Superior temporal gyrus (tissue), 1 donor: ENCODE measurements around the gene ALDH3B1.

ENCODE experiments used
- DNase-seq: peaks from one replicate; pipeline ENCODE4 v3.0.0-alpha.2; 2016; ENCODE audit errors: extremely low spot score

The ALDH3B1 gene

DNA sequence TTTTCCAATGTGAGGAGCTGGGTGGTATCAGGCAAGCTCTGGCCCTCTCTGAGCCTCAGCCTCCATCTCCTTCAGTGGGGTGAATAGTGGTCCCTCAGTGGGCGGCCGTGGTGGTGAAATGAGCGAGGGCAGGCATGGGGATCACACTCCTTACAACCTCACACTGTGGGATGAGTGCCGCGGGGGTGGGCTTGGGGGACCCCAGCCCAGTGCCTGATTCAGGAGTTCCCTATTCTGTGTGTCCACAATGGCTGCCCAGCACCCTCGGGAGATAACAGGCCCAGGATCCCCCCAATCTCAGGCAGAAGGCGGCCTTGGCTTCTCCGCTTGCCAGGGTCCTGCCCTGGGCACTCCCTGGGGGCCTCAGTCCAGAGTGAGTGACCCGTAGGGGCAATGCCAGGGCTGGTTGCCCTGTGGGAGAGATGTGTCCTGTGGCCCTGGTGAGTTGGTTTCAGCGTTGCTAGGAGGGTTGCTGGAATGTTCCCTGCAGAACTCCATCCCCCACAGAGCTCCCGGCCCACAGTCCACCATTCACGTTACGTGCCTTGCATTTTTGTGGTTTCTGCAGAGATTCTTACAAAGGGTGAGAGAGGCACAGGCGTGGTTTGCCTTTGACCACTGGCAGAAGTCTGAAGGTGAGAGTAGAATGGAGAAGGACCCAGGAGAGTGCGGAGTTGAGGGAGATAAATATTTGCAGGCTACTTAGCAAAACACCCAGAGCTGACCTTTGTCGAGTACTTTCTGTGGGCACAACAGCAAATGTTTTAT, 2.9 kb downstream of the ALDH3B1 start:
- no peak for DNase-seq

GRCh38 chr11:68013611-68014156, 3.6 kb downstream of the ALDH3B1 start:
- no peak for DNase-seq

DNA sequence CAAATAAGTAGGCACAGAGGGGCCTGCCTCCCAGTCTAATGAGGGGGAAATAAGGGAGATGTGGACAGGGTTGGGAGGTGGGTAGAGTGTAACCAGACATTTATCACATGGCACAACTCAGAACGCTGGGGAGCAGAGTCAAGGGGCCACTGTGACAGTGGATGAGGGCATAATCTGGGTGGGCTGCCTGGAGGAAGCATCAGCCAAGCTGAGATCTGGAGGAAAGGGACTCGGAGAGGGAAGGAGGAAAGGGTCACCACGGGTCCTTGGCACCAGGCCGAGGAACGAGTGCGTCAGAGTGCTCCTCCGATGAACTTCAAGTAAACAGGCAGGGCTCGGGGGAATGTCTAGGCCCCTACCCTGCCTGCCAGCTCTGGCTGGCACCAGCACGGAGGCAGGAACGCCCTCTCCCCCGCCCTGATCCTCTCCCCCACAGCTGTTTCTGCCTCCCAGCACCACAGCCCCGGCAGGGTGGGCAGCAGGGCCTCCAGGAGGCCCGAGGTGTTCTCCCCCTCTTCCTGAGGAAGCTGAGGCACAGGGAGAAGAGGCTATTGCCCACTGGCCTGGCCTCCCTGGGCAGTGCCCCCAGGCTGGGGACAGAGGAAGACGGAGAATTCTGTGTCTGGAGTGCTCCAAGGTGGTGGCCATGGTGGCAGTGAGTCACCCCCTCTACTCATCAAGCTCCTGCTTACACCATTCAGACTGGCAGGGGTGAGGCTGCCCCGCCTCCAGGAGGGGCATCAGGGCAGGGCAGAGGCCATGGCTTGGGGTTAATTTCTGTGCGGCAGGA, 4.2 kb downstream of the ALDH3B1 start:
- DNase-seq = no peak

GRCh38 chr11:68014947-68015447, 4.9 kb downstream of the ALDH3B1 start:
- no peak for DNase-seq

- no peak for DNase-seq
Measured at GRCh38 chr11:68015467-68015866, 5.3 kb downstream of the ALDH3B1 start.

DNA sequence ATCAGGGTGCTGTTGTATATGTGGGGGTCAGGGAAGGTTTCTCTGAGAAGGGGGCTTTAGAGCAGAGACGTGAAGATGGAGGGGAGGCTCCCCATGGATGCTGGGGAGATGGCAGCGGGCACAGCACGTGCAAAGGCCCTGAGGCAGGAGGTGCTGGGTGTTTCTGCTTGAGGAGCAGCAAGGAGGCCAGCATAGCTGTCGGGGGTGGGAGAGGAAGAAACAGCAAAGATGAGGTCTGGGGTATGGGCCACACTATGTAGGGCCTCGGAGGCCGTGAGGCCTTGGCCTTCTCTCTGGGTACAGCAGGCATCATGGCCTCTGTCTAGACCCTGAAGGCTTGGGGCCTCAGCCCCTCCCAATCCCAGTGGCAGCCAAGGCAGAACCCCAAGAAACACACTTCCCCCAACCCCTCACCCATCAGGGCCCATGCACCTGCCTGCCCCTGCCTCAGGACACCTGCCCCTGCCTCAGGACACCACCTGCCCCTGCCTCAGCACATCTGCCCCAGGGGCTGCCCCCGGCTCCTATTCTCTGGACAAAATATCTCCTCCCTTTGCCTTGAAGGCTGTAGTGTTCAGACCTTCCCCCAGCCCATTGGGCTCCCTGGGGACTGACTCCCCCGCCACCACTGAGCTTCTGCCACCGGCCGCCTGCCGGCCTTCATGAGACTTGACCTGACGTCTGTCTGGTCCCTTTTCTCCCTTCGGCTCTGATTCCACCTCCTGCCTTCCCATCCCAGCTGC, 6.2 kb downstream of the ALDH3B1 start:
- DNase-seq = no peak

- DNase-seq = no peak
Measured at GRCh38 chr11:68016904-68017817, 7.0 kb downstream of the ALDH3B1 start.

DNA sequence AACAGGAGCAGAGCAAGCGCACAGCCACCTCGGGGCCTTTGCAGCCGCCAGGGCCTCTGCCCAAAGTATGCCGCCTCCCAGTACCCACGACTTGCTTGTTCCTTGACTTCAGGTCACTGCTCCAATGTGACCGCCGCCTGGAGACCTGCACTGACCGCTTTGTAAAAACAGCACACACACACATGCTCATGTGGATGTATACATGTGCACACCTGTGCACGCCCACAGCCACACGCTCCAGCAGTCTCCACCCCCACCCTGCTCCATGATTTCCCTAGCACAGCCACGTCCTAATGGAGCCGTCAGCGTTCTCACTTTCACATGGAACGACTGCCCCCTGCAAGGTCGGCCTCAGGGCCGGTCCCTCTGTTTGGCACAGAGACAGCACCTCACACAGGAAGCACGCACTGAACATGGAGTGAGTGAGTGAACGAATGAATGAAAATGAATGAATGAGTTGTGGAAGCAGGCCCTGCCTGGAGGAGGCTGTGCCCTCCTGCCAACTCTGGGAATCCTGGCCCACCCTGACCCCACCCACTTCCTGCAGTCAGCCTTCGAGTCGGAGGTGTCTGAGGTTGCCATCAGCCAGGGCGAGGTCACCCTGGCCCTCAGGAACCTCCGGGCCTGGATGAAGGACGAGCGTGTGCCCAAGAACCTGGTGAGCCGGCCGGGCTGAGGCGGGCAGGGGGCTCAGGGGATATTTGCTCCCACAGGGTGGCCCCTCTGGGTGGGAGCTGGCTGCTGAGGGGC, 8.0 kb downstream of the ALDH3B1 start:
- no peak for DNase-seq

DNA sequence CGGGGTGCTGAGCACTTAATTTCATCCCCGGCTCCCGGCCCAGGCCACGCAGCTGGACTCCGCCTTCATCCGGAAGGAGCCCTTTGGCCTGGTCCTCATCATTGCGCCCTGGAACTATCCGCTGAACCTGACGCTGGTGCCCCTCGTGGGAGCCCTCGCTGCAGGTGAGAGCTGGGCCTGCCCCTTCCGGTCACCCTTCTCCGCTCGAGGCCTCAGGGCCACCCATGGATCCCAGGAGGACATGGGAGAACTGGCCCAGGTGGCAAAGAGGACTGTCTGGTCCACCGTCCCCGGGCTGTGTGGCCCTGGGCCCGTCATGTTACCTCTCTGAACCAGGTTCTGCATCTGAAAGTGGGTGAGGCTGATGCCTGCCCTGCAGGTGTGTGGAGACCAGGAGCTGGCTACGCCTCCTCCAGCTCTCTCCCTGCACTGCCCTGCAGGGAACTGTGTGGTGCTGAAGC, 8.6 kb downstream of the ALDH3B1 start:
- no peak for DNase-seq

- DNase-seq = no peak
Measured at GRCh38 chr11:68019486-68019885, 9.4 kb downstream of the ALDH3B1 start.

- no peak for DNase-seq
Measured at GRCh38 chr11:68020575-68020974, 10.4 kb downstream of the ALDH3B1 start.

- DNase-seq = no peak
Measured at GRCh38 chr11:68021167-68021787, 11.2 kb downstream of the ALDH3B1 start.

DNA sequence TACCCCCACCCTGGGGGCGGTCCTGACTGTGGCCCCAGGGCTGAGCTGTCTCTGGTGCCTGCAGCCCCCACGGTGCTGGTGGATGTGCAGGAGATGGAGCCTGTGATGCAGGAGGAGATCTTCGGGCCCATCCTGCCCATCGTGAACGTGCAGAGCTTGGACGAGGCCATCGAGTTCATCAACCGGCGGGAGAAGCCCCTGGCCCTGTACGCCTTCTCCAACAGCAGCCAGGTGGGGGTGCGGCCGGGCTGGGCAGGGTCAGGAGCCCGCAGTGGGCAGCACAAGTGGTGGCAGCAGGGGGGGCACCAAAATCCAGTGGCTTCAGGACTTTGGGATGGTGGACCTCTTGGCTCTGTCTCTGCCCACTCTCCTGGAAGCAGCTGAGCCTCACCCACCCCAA, 12.4 kb downstream of the ALDH3B1 start:
- DNase-seq = no peak

DNA sequence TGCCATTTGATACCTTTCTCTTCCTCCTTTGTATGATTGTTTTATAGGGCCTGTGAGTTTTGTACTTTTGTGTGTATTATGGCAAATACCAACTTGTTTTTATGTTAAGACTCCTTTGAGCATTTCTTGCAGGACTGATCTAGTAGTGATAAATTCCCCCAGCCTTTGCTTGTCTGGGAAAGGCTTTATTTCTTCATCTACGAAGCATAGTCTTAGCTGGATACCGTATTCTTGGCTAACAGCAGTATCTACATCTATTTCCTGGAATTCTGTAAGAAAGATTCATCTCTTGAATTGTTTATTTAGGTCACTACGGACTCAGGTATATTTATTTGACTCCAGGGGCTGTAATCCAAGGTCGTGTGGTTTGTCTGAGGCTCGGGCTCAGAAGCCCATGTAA, 14.4 kb downstream of the ALDH3B1 start:
- DNase-seq = no peak

DNA sequence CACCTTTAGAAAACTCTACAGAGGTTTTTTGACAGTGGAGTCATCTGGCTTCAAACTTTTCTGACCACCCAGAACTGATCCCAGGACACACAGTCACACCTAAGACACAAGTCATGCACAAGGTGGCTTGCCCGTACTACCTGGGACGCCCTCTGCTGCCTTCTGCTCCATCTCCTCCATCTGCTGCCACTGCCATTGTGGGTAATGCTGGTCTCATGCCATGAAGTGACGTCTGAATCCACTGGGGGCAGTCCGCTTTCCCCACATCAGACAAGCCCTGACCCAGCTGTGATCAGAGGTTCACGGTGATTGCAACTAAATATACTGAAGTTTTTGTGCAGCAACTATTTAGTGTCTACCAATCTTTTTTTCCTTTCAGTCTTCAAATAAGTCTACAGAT, 14.9 kb downstream of the ALDH3B1 start:
- DNase-seq = no peak

DNA sequence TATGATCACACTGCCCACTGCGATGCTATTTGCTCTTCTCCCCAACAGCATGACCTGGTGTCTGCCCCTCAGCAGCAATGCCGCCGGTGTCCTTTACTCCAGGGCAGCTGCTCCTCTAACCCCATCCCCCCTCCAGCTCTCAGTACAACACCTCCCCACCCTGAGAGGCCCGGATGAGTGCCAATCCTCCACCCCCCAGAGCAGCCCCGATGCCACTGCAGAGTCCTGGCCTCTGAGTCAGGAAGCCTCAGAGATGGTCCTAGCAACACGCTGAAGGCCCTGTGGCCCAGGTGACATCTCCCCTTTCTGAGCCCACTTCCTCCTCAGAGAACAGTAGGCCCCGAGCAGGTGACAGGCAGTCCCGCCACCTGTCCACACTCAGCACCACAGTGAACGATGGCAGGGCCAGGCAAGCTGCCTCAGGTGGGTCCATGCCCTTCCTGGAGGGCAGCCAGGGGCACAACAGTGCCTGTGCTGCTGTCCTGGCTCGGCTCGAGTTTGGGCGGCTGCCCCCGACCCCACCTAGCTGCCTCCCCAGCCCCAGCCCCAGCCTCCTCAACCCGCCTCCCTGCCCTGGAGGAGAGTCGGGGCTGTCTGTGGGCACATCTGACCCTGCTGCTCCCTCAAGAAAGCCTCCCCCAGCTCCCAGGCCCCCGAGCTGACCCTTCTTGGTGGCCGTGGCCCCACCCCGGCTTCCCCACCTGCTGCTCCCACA, 16.4 kb downstream of the ALDH3B1 start:
- no peak for DNase-seq

DNA sequence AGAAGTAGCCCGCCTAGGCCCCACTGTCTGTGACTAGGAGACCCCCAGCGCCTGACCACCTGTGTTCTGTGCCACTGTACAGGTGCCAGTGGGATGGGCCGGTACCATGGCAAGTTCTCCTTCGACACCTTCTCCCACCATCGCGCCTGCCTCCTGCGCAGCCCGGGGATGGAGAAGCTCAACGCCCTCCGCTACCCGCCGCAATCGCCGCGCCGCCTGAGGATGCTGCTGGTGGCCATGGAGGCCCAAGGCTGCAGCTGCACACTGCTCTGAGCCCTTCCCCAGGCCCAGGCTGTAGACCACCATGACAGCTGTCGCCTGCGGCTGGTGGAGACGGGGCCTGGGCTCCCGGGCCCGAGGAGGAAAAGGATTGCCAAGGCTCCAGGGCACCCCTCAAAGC, 17.5 kb downstream of the ALDH3B1 start:
- DNase-seq = no peak

DNA sequence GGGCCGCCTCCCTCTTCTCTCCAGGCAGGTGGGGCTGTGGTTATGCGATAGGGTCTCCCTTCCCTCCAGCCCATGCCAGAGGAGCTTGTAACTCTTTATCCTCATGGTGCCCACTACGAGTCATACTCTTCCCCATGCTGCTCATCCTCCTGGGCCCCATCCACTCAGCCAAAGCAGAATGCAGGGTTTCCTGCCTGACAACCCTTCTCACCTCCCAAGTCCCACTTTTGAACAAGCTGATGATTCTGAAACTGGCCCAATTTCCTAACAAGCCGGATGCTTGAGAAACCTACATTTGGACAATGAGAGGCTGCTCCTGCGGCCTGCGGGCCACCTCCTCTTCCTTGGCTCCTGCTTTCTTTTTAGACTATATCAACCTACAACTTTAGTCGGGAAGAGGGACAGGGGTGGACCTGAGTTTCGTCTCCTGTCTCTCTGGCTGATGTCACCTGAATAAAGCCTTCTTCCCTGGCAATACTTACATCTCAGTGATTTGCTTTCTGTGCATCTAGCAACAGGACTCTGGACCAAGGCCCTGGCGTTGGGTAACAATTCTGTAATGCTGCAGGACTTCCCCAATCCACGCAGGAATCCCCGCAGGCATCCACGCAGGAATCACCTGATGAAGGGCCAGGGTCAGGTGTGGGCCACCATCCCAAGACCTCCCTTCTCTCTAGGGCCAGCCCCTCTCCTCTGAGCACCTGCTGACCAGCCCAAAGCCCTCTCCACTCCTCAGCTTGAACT, 18.8 kb downstream of the ALDH3B1 start:
- no peak for DNase-seq
